Measurements from ENCODE around the gene FBXO7. TPM values are rescaled to one million over a fixed set of nuclear protein-coding genes. Genes with fewer than 3 reads are reported as not detected.
A peak's percentile ranks its signal among the peaks of the same experiment; 100 is the strongest.

Gene FBXO7
- total and polyA plus RNA-seq, 2 experiments from 2014 or later, result 38.6 to 68.5 TPM

DNA sequence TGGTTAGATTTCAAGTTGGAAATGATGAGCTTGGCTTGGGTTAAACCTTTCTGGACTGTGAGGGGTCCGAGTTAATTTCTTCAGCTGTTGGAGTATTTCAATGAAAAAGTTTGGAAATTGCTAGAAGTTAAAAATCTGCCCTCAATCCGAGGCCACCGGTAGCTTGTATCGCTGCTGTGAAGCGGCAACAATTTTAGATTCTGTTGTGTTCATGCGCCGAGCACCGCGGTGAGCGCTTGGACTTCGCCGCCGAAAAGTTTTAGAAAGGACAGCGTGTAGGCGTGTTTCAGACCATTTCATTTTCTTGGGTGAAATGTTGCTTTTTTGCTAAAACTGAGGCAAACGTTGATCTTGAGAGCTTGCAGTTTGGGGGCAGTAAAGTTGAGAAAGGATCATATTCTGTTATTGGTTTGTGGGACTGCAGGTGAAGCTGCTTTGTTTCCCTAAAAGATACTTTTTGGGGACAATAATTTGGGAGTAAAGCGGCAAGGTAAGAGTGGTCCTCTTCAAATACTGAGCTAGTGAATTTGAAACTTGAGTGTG lies 928 bp downstream of the FBXO7 start:
- Histone ChIP-seq H3K9me2 (ENCODE audit: insufficient read depth) (no peaks in the 10 kb centered on the region), H3K4me3 (peak overlapping the region; percentile 65), H3K27ac (ENCODE audit: low read depth) (peak overlapping the region; percentile 27; the same call in 1 of the 2 replicates), H3K79me2 (replicated peaks; ENCODE audit: insufficient read depth) (peaks cover 53% of the 10 kb centered on the region), H3K36me3 (ENCODE audit: insufficient read depth) (no peaks in the 10 kb centered on the region), H3K4me1 (ENCODE audit: insufficient read depth) (peaks cover 12% of the 10 kb centered on the region; the same call in 1 of the 2 replicates), H2AFZ (peak overlapping the region; percentile 92), H3K27me3 (ENCODE audit: insufficient read depth) (no peaks in the 10 kb centered on the region), H4K20me1 (replicated peaks; ENCODE audit: insufficient read depth) (peaks cover 31% of the 10 kb centered on the region), H3K4me2 (peak overlapping the region; percentile 80), H3F3A (replicated peaks; ENCODE audit: low read depth) (no peaks in the 10 kb centered on the region)
- ATAC-seq (peak; percentile 7; the same call in 2 of the 3 replicates), DNase-seq (ENCODE audit: low spot score) (peak; percentile 39)
- Mint-ChIP-seq H3K27ac (peak overlapping the region; percentile 57; the same call in 1 of the 2 replicates), H3K4me3 (peak overlapping the region; percentile 81), H3K9me3 (no peaks in the 10 kb centered on the region), H3K4me1 (peaks cover 4% of the 10 kb centered on the region; the same call in 2 of the 3 replicates), H3K36me3 (ENCODE audit: low read depth) (no peaks in the 10 kb centered on the region; the same call in 2 of the 3 replicates), H3K27me3 (ENCODE audit: insufficient read depth, low read depth, poor library complexity) (peaks cover 7% of the 10 kb centered on the region)
- TF ChIP-seq CREB1 (CRISPR knock-in tag; IDR thresholded peaks at IDR 0.05; ENCODE audit: low read depth) (no peak), NANOG (IDR thresholded peaks at IDR 0.05; ENCODE audit: borderline replicate concordance) (no peak), ZNF114 (CRISPR knock-in tag; IDR thresholded peaks at IDR 0.05) (no peak)

DNA sequence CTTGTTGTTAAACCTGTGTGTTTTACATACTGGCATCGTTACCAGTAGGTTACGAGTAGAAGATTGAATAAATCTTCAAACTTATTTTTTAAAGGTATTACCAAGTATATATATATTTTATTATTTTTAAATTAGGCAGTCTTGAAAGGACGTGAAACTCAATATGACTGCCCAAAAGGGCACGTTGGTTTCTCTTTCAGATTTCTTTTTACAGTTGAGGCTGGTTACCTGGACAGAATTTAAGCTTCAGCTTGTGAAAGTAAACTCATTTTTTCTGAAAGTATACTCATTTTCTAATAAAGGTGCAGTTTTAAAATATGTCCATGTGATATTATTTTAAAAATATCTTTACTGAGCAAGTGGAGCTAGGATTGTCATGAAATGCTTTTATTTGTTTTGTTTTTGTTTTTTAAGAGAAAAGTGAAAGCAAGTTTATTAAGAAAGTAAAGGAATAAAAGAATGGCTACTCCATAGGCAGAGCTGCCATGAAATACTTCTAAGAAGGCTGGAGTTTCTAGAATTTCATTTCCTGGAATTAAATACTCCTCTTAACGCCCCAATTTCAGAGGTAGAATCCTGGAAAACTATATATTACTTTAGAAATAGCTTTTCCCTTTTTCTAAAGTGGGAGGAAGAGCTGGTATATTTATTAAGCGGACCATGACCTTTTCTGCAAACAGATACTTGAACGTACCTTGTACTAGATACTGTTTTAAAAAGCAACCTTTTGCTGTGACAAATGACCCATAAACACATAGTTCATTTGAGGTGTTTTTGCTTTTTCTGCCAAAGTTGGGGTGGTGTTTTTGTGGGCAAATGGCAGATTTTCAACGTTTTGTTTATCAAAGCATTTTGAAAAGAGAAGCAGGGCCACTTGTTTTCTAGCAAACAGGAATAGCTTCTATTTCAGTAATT lies 1.9 kb downstream of the FBXO7 start:
- Histone ChIP-seq H3K9me2 (ENCODE audit: insufficient read depth) (no peaks in the 10 kb centered on the region), H2AFZ (no peak overlapping the region), H3K4me2 (peak overlapping the region; percentile 80), H3F3A (replicated peaks; ENCODE audit: low read depth) (no peaks in the 10 kb centered on the region), H4K20me1 (replicated peaks; ENCODE audit: insufficient read depth) (peaks cover 35% of the 10 kb centered on the region), H3K36me3 (ENCODE audit: insufficient read depth) (no peaks in the 10 kb centered on the region), H3K4me3 (peak overlapping the region; percentile 65), H3K27me3 (ENCODE audit: insufficient read depth) (no peaks in the 10 kb centered on the region), H3K79me2 (replicated peaks; ENCODE audit: insufficient read depth) (peaks cover 63% of the 10 kb centered on the region), H3K4me1 (ENCODE audit: insufficient read depth) (peaks cover 12% of the 10 kb centered on the region; the same call in 1 of the 2 replicates), H3K27ac (ENCODE audit: low read depth) (no peak overlapping the region)
- no peaks in the 10 kb centered on the region for H3K9me3 Mint-ChIP-seq
- peaks cover 7% of the 10 kb centered on the region for H3K27me3 Mint-ChIP-seq (ENCODE audit: insufficient read depth, low read depth, poor library complexity)
- TF ChIP-seq ZNF114 (CRISPR knock-in tag; IDR thresholded peaks at IDR 0.05) (no peak), CREB1 (CRISPR knock-in tag; IDR thresholded peaks at IDR 0.05; ENCODE audit: low read depth) (no peak), ZNF462 (CRISPR knock-in tag; IDR thresholded peaks at IDR 0.05) (no peak), EZH2phosphoT487 (IDR thresholded peaks at IDR 0.05; ENCODE audit: unreplicated experiment) (no peak), EZH2 (IDR thresholded peaks at IDR 0.05; ENCODE audit: low read depth, unreplicated experiment) (no peak), POLR2AphosphoS5 (IDR thresholded peaks at IDR 0.05; ENCODE audit: low read depth) (no peak)
- no peaks in the 10 kb centered on the region; the same call in 2 of the 3 replicates for H3K36me3 Mint-ChIP-seq (ENCODE audit: low read depth)
- ATAC-seq, result no peak
- no peak for DNase-seq (ENCODE audit: low spot score)
- peak overlapping the region; percentile 81 for H3K4me3 Mint-ChIP-seq
- no peak overlapping the region for H3K27ac Mint-ChIP-seq
- peaks cover 4% of the 10 kb centered on the region; the same call in 2 of the 3 replicates for H3K4me1 Mint-ChIP-seq
